ENCODE measurements around the gene MAGEC2. TPM values are rescaled to one million over a fixed set of nuclear protein-coding genes. Genes with fewer than 3 reads are reported as not detected.

Gene MAGEC2
- polyA plus RNA-seq, 1 donor (not counting 4 experiments of a cell fraction or from before 2014, with no cell fraction given) = not detected

GRCh38 chrX:142156567-142156966 is 48.5 kb downstream of the MAGEC2 start:
- FAIRE-seq (no peak), DNase-seq (ENCODE audit: low read depth, low spot score) (no peak)
- Histone ChIP-seq H2AFZ (ENCODE audit: control insufficient read depth, low read length) (no peak overlapping the region), H3K79me2 (ENCODE audit: control insufficient read depth, insufficient read depth, low read length) (no peaks in the 10 kb centered on the region), H3K4me1 (ENCODE audit: control insufficient read depth, extremely low read depth, insufficient read depth, low read length) (no peaks in the 10 kb centered on the region), H3K9me3 (ENCODE audit: control insufficient read depth, low read depth, low read length) (no peaks in the 10 kb centered on the region), H3K27me3 (ENCODE audit: control insufficient read depth, extremely low read depth, insufficient read depth, low read length) (no peaks in the 10 kb centered on the region), H3K4me2 (ENCODE audit: control insufficient read depth, extremely low read depth, insufficient read depth, low read depth, low read length) (no peak overlapping the region), H3K27ac (ENCODE audit: control insufficient read depth, insufficient read depth, low read length) (no peak overlapping the region), H3K36me3 (ENCODE audit: control insufficient read depth in 2 of 2, extremely low read depth in 1 of 2, insufficient read depth in 2 of 2, low read length in 2 of 2) (no peaks in the 10 kb centered on the region), H3K9ac (ENCODE audit: control insufficient read depth, extremely low read depth, insufficient read depth, low read length) (no peak overlapping the region), H4K20me1 (ENCODE audit: control insufficient read depth, extremely low read depth, insufficient read depth, low read length) (no peaks in the 10 kb centered on the region), H3K4me3 (ENCODE audit: control insufficient read depth in 2 of 3, extremely low read depth in 1 of 3, insufficient read depth in 2 of 3, low read depth in 1 of 3, low read length in 3 of 3) (no peak overlapping the region), H3K9me1 (ENCODE audit: control insufficient read depth, extremely low read depth, insufficient read depth, low read length) (no peaks in the 10 kb centered on the region)
- TF ChIP-seq EZH2 (IDR thresholded peaks at IDR 0.05; ENCODE audit: low read length) (no peak), CTCF (optimal IDR thresholded peaks at IDR 0.05 in 1 of 3, IDR thresholded peaks at IDR 0.05 in 1 of 3, conservative IDR thresholded peaks at IDR 0.05 in 1 of 3; ENCODE audit: extremely low read depth in 1 of 3, insufficient read depth in 2 of 3, low read length in 3 of 3) (no peak)
- dilution Hi-C loops (cut with MboI; ENCODE audit: extremely low pct_ligation_motif_present, low sequenced_read_pairs) = no loop called here

All from keratinocyte (primary cell).